ENCODE results near the gene ELP5.

Gene ELP5

GRCh38 chr17:7258731-7259554 is 6.9 kb downstream of the ELP5 start:
- Histone ChIP-seq H3K27me3 (ENCODE audit: insufficient read depth, poor library complexity, severe bottlenecking) (no peaks in the 10 kb centered on the region), H3K27ac (ENCODE audit: poor library complexity, severe bottlenecking) (peak overlapping the region; percentile 86), H3K36me3 (ENCODE audit: low read depth) (peaks cover 67% of the 10 kb centered on the region), H3K4me3 (ENCODE audit: severe bottlenecking) (no peak overlapping the region), H3K9me3 (ENCODE audit: severe bottlenecking) (no peaks in the 10 kb centered on the region), H3K4me1 (ENCODE audit: insufficient read depth, poor library complexity, severe bottlenecking) (peaks cover 16% of the 10 kb centered on the region)
- DNase-seq (ENCODE audit: low spot score) (no peak), ATAC-seq (ENCODE audit: low read depth) (peak; percentile 21; the same call in 2 of the 3 replicates)
- TF ChIP-seq, protein P1, sequence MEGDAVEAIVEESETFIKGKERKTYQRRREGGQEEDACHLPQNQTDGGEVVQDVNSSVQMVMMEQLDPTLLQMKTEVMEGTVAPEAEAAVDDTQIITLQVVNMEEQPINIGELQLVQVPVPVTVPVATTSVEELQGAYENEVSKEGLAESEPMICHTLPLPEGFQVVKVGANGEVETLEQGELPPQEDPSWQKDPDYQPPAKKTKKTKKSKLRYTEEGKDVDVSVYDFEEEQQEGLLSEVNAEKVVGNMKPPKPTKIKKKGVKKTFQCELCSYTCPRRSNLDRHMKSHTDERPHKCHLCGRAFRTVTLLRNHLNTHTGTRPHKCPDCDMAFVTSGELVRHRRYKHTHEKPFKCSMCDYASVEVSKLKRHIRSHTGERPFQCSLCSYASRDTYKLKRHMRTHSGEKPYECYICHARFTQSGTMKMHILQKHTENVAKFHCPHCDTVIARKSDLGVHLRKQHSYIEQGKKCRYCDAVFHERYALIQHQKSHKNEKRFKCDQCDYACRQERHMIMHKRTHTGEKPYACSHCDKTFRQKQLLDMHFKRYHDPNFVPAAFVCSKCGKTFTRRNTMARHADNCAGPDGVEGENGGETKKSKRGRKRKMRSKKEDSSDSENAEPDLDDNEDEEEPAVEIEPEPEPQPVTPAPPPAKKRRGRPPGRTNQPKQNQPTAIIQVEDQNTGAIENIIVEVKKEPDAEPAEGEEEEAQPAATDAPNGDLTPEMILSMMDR (IDR thresholded peaks at IDR 0.05; ENCODE audit: poor library complexity, severe bottlenecking) = no peak

GRCh38 chr17:7259555-7259889 is 7.5 kb downstream of the ELP5 start:
- no peak for ATAC-seq (ENCODE audit: low read depth)

GRCh38 chr17:7260151-7260550 is 8.1 kb downstream of the ELP5 start:
- H3K4me3 ChIP-seq (ENCODE audit: severe bottlenecking) = peak overlapping the region; percentile 71
- peak overlapping the region; percentile 86 for H3K27ac ChIP-seq (ENCODE audit: poor library complexity, severe bottlenecking)
- TF ChIP-seq, protein P1 (IDR thresholded peaks at IDR 0.05; ENCODE audit: poor library complexity, severe bottlenecking) = no peak
- DNase-seq (ENCODE audit: low spot score) (no peak), ATAC-seq (ENCODE audit: low read depth) (no peak)
- H3K27me3 ChIP-seq (ENCODE audit: insufficient read depth, poor library complexity, severe bottlenecking) = no peaks in the 10 kb centered on the region
- H3K36me3 ChIP-seq (ENCODE audit: low read depth) = peaks cover 57% of the 10 kb centered on the region
- H3K9me3 ChIP-seq (ENCODE audit: severe bottlenecking) = no peaks in the 10 kb centered on the region
- peaks cover 23% of the 10 kb centered on the region for H3K4me1 ChIP-seq (ENCODE audit: insufficient read depth, poor library complexity, severe bottlenecking)

More at GRCh38 chr17:7259555-7259889, 7.5 kb downstream of the ELP5 start:
- Histone ChIP-seq H3K27me3 (ENCODE audit: insufficient read depth, poor library complexity, severe bottlenecking) (no peaks in the 10 kb centered on the region), H3K4me3 (ENCODE audit: severe bottlenecking) (no peak overlapping the region), H3K4me1 (ENCODE audit: insufficient read depth, poor library complexity, severe bottlenecking) (peaks cover 22% of the 10 kb centered on the region), H3K9me3 (ENCODE audit: severe bottlenecking) (no peaks in the 10 kb centered on the region), H3K27ac (ENCODE audit: poor library complexity, severe bottlenecking) (peak overlapping the region; percentile 86), H3K36me3 (ENCODE audit: low read depth) (peaks cover 61% of the 10 kb centered on the region)
- DNase-seq (ENCODE audit: low spot score) = no peak
- TF ChIP-seq, protein P1 (IDR thresholded peaks at IDR 0.05; ENCODE audit: poor library complexity, severe bottlenecking) = no peak

- Histone ChIP-seq H3K36me3 (ENCODE audit: low read depth) (peaks cover 53% of the 10 kb centered on the region), H3K4me3 (ENCODE audit: severe bottlenecking) (peak overlapping the region; percentile 71), H3K27me3 (ENCODE audit: insufficient read depth, poor library complexity, severe bottlenecking) (no peaks in the 10 kb centered on the region), H3K27ac (ENCODE audit: poor library complexity, severe bottlenecking) (peak overlapping the region; percentile 86), H3K4me1 (ENCODE audit: insufficient read depth, poor library complexity, severe bottlenecking) (peaks cover 23% of the 10 kb centered on the region), H3K9me3 (ENCODE audit: severe bottlenecking) (no peaks in the 10 kb centered on the region)
- DNase-seq (ENCODE audit: low spot score) (no peak), ATAC-seq (ENCODE audit: low read depth) (peak; percentile 49)
- TF ChIP-seq, protein P1 (IDR thresholded peaks at IDR 0.05; ENCODE audit: poor library complexity, severe bottlenecking) = no peak
Measured at GRCh38 chr17:7260651-7261378, 8.8 kb downstream of the ELP5 start.
